ENCODE measurements around the gene CARMIL1. TPM values are rescaled to one million over a fixed set of nuclear protein-coding genes. Genes with fewer than 3 reads are reported as not detected.
A peak's percentile ranks its signal among the peaks of the same experiment; 100 is the strongest.

The CARMIL1 gene
- polyA plus RNA-seq, 10 donors: 2.6 to 7.1 (median 3.7) TPM

DNA sequence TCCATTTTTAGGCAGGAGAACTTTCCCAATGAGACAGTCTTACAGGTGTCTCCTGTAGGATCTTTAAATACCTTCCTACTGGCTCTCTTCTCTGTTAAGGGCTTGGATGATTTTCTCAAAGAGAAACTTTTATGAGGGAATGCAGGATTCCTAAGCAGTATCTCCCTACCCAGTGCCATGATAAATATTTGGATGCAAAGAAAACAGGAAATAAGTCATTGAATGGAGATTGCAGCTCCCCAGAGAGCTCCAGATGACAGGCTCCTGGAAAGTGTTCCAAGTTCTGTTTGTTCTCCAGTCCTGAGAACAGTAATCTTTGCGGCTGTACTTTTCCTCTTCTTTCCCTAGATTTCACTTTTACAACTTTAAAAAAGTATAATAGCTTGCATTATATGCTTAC is 370.4 kb downstream of the CARMIL1 start:
- DNase-seq: no peak

GRCh38 chr6:25652007-25652515 is 372.9 kb downstream of the CARMIL1 start, which contains the start of gene SCGN:
Gene SCGN, plus strand, starts transcription at chr6:25652215. Its CDS starts 189 bp downstream, at chr6:25652404.
- DNase-seq: peak; percentile 45 to 85 (median 78)

DNA sequence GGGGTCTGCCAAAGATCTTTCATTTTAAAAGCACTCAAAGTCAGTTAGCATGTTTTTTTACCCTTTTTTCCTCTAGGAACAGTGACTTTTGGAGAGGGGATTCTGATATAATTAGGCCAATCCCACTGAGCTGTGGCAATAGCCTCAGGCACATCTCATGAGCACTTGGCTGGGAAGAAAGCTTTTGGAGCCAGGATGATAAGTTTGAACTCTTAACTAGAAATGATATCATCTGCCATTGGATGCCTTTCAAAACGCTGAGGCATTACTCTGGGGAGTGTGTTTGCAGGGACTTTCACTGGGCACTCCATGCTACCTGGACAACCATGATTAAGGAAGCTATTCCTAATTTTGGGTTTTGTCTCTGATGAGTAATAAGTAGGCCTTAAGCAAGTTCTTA is 376.5 kb downstream of the CARMIL1 start:
- DNase-seq: no peak

DNA sequence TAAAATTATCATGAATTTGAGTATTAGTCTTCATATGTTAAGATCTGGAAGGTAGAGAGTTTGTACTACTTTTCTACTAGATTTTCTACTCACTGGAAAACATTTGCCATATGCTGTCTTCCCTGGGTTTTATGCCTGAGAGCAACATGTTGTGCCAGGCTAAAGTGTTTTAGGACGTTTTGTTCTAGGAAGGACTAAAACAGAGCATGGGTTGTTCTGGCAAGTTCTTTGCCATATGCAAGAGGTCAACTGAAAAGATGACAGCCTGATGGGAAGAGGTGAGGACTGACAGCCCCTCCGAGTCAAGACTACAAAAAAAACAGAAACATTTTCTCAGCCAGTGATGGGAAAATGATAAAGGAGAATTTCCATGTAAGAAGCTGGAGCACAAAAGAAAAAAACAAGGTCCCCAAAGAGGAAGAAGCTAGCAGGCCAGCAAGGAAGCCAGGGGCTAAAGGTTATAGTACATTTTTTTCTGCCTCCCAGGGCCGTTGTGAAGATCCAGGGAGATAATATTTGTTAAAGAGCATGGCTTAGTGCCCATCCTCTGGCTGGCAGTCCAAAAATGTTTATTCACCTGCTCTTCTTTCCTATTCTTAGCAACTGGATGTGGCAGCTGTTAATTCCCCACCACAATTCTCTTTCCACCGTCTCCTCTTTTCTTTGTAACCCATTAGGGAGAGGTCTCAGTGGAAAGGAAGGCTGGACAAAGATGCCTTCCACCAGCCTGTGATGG is 380.6 kb downstream of the CARMIL1 start:
- DNase-seq: no peak

DNA sequence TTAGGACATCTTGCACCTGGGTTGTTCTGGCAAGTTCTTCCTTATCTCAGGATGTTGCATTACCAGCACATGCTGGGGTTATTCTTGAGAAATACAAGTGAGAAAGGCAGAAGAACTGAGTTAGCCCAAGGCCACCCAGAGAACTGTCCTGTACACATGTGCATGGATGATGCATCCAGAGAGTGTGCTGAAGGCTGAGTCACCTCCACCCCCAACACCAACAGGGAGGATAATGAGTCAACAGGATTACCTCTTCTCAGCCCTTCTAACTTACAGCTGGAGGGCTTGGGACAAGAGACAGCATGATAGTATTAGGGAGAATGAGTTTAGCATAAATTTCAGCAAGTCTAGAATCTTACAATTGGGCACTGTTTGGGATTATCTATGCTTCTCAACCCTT is 381.3 kb downstream of the CARMIL1 start:
- DNase-seq: no peak

GRCh38 chr6:25661129-25661779 is 382.1 kb downstream of the CARMIL1 start:
- no peak for DNase-seq

DNA sequence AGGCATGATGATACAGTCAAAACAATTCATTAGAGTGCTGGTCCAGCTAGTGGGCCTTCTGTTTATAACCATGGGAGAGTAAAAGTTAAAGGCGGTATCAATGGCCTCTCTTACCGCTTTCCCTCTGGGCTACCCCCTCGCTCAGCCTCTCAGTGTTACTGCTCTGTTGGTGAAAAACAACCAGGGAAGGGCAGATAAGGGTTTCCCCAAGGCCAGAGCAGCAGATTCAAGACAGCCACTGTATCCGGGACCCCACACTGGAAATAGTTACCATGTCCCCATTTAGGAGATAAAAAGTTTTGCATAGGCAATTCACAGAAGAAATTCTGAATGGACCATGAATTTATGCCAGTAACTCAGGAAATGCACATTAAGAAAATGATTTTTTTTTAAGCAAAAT is 386.3 kb downstream of the CARMIL1 start:
- no peak for DNase-seq

DNA sequence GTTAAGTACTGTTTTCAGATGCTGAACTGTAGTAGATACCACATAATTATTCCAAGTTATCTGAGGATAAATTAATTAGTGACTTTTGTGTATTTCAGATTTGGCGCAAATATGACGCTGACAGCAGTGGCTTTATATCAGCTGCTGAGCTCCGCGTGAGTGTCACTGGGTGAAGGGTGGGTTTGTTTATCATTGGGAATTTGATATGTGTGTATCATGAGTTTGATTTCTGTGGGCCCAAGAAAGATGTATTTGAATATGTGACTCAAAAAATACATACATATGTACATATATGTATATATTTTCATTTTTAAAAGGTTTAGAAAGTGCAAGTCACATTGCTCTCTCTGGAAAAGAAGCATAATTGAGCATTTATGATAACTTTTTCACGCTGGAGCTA is 390.2 kb downstream of the CARMIL1 start:
- no peak for DNase-seq
